B cell (primary cell): Measurements from ENCODE around the gene EVC.

Source experiments
- CTCF ChIP-seq: fragments of 200-600 bp; IDR thresholded peaks from one replicate; pipeline ENCODE4 v1.8.0; 2022; ENCODE audit warnings: antibody characterized with exemption, mild to moderate bottlenecking
- EZH2 ChIP-seq: IDR thresholded peaks from 2 replicates; pipeline ENCODE4 v1.6.1; 2012; ENCODE audit warnings: borderline replicate concordance, low read depth, mild to moderate bottlenecking, moderate library complexity, low read length; ENCODE audit not compliant: insufficient read depth, poor library complexity, severe bottlenecking

GRCh38 chr4:5776510-5776909 is 65.5 kb downstream of the EVC start:
- no peak for TF ChIP-seq CTCF
- no peak for TF ChIP-seq EZH2
